Activated B cell treated with CpG ODN at 0.5 μM for 24 hours (primary cell): Measurements from ENCODE around the gene PDE6C. TPM values are rescaled to one million over a fixed set of nuclear protein-coding genes. Genes with fewer than 3 reads are reported as not detected.

Experiments
- ATAC-seq: fragments of 200-7000 bp; cut with Tn5 transposase; one replicate; pipeline ENCODE4 v1.10.0; 2021; ENCODE audit warnings: low read depth, mild to moderate bottlenecking, moderate library complexity
- CTCF ChIA-PET: fragments of 350-600 bp; sonication (Branson Sonifier 250); formaldehyde crosslinking; loops from one replicate; lab custom pipeline; 2021; ENCODE audit warnings: antibody characterized with exemption; lab: Charles Lee
- POLR2A ChIA-PET: fragments of 350-600 bp; sonication (Branson Sonifier 250); formaldehyde crosslinking; loops from one replicate; lab custom pipeline; 2021; ENCODE audit warnings: antibody characterized with exemption; lab: Charles Lee
- DNase-seq: peaks from one replicate; pipeline ENCODE4 v3.0.0; 2022
- H3K27ac Mint-ChIP-seq: one replicate; pipeline ENCODE4 v1.8.0; 2020; ENCODE audit warnings: mixed read lengths
- H3K27me3 Mint-ChIP-seq: one replicate; pipeline ENCODE4 v1.8.0; 2021; ENCODE audit warnings: mixed read lengths
- H3K36me3 Mint-ChIP-seq: one replicate; pipeline ENCODE4 v1.8.0; 2021; ENCODE audit warnings: low read depth, mixed read lengths
- H3K4me1 Mint-ChIP-seq: one replicate; pipeline ENCODE4 v1.8.0; 2021; ENCODE audit warnings: mixed read lengths
- H3K4me3 Mint-ChIP-seq: one replicate; pipeline ENCODE4 v1.8.0; 2020; ENCODE audit warnings: mild to moderate bottlenecking, mixed read lengths
- H3K9me3 Mint-ChIP-seq: one replicate; pipeline ENCODE4 v1.8.0; 2020; ENCODE audit warnings: mixed read lengths
- CTCF ChIP-seq: fragments of 200-600 bp; IDR thresholded peaks from one replicate; pipeline ENCODE4 v1.8.0; 2022; ENCODE audit warnings: antibody characterized with exemption, mild to moderate bottlenecking
- intact Hi-C: fragments of 100-400 bp; cut with micrococcal nuclease; formaldehyde crosslinking; loops from one replicate; pipeline ENCODE4 v1.15.1; 2024
- total RNA-seq: library from RNA; stranded (reverse); gene quantifications from 2 replicates; pipeline ENCODE4 v1.2.3, GENCODE V29; 2022

Gene PDE6C
- total RNA-seq, 1 donor from 2014 or later: not detected

- no peak for ATAC-seq
- POLR2A ChIA-PET: no interaction called here
- no peak for DNase-seq
- no peak for TF ChIP-seq CTCF
- H3K4me3 Mint-ChIP-seq: no peak overlapping the region
- intact Hi-C loops: no loop called here
- no peaks in the 10 kb centered on the region for H3K36me3 Mint-ChIP-seq
- peaks cover 11% of the 10 kb centered on the region for H3K9me3 Mint-ChIP-seq
- CTCF ChIA-PET: no interaction called here
- H3K27ac Mint-ChIP-seq: no peak overlapping the region
- peaks cover 51% of the 10 kb centered on the region for H3K27me3 Mint-ChIP-seq
- no peaks in the 10 kb centered on the region for H3K4me1 Mint-ChIP-seq
Observed at GRCh38 chr10:93603023-93603422, 9.3 kb upstream of the PDE6C start.

GRCh38 chr10:93604146-93604545 is 8.2 kb upstream of the PDE6C start:
- Mint-ChIP-seq H3K27me3 (peaks cover 49% of the 10 kb centered on the region), H3K36me3 (no peaks in the 10 kb centered on the region), H3K9me3 (peaks cover 11% of the 10 kb centered on the region), H3K27ac (no peak overlapping the region), H3K4me3 (no peak overlapping the region), H3K4me1 (no peaks in the 10 kb centered on the region)
- TF ChIP-seq CTCF: no peak
- ChIA-PET POLR2A (no interaction called here), CTCF (no interaction called here)
- intact Hi-C loops: no loop called here
- DNase-seq: no peak
- no peak for ATAC-seq

GRCh38 chr10:93608421-93608820 is 3.9 kb upstream of the PDE6C start:
- peaks cover 26% of the 10 kb centered on the region for H3K27me3 Mint-ChIP-seq
- POLR2A ChIA-PET: no interaction called here
- TF ChIP-seq CTCF: no peak
- no peaks in the 10 kb centered on the region for H3K4me1 Mint-ChIP-seq
- ATAC-seq (no peak), DNase-seq (no peak)
- H3K27ac Mint-ChIP-seq: no peak overlapping the region
- CTCF ChIA-PET: no interaction called here
- H3K36me3 Mint-ChIP-seq: no peaks in the 10 kb centered on the region
- H3K9me3 Mint-ChIP-seq: peaks cover 11% of the 10 kb centered on the region
- no peak overlapping the region for H3K4me3 Mint-ChIP-seq
- intact Hi-C loops: no loop called here

GRCh38 chr10:93613126-93613525 is 789 bp downstream of the PDE6C start:
- H3K9me3 Mint-ChIP-seq: no peaks in the 10 kb centered on the region
- H3K36me3 Mint-ChIP-seq: no peaks in the 10 kb centered on the region
- H3K4me3 Mint-ChIP-seq: no peak overlapping the region
- POLR2A ChIA-PET: no interaction called here
- ATAC-seq: no peak
- peaks cover 8% of the 10 kb centered on the region for H3K4me1 Mint-ChIP-seq
- H3K27me3 Mint-ChIP-seq: peaks cover 7% of the 10 kb centered on the region
- intact Hi-C loops: no loop called here
- no peak overlapping the region for H3K27ac Mint-ChIP-seq
- no peak for DNase-seq
- CTCF ChIA-PET: no interaction called here
- TF ChIP-seq CTCF: no peak

GRCh38 chr10:93614101-93614825 is 1.9 kb downstream of the PDE6C start:
- H3K36me3 Mint-ChIP-seq: no peaks in the 10 kb centered on the region
- DNase-seq (no peak), ATAC-seq (no peak)
- no peaks in the 10 kb centered on the region for H3K9me3 Mint-ChIP-seq
- ChIA-PET CTCF (no interaction called here), POLR2A (no interaction called here)
- TF ChIP-seq CTCF: no peak
- intact Hi-C loops: no loop called here
- H3K27ac Mint-ChIP-seq: no peak overlapping the region
- H3K4me1 Mint-ChIP-seq: peaks cover 8% of the 10 kb centered on the region
- no peak overlapping the region for H3K4me3 Mint-ChIP-seq
- H3K27me3 Mint-ChIP-seq: peaks cover 10% of the 10 kb centered on the region
